HUES64 (cell line): ENCODE results near the gene CCDC24.
A peak's percentile ranks its signal among the peaks of the same experiment; 100 is the strongest.

Experiments used
- H3K27ac ChIP-seq: 2 replicates; pipeline ENCODE4 v1.7.0; 2013; ENCODE audit warnings: low read depth, low read length, inconsistent platforms
- H3K27me3 ChIP-seq: 2 replicates; pipeline ENCODE4 v1.6.1; 2013; ENCODE audit warnings: mild to moderate bottlenecking, low read length; ENCODE audit not compliant: insufficient read depth
- H3K36me3 ChIP-seq: 2 replicates; pipeline ENCODE4 v1.6.1; 2013; ENCODE audit warnings: mild to moderate bottlenecking, low read length; ENCODE audit not compliant: insufficient read depth
- H3K4me1 ChIP-seq: 2 replicates; pipeline ENCODE4 v1.6.1; 2013; ENCODE audit warnings: mild to moderate bottlenecking, low read length, moderate library complexity; ENCODE audit not compliant: insufficient read depth
- H3K4me3 ChIP-seq: 2 replicates; pipeline ENCODE4 v1.5.1; 2013; ENCODE audit warnings: mild to moderate bottlenecking, low read length, moderate library complexity
- H3K9ac ChIP-seq: 2 replicates; pipeline ENCODE4 v1.6.1; 2013; ENCODE audit warnings: mild to moderate bottlenecking, low read depth, low read length
- H3K9me3 ChIP-seq: 2 replicates; pipeline ENCODE4 v1.6.1; 2013; ENCODE audit warnings: low read depth, low read length; ENCODE audit not compliant: insufficient read depth
- WGBS: fragments of 150-250, 120-280 bp; methylation state at CpG from one replicate; pipeline ENCODE4 v1.1.7; 2013; ENCODE audit warnings: missing lambda C conversion rate; 5-methylcytosine and 5-hydroxymethylcytosine counted together

Gene CCDC24

GRCh38 chr1:44019466-44019948, 28.1 kb downstream of the CCDC24 start:
- Histone ChIP-seq H3K27ac (no peak overlapping the region), H3K9me3 (no peaks in the 10 kb centered on the region), H3K4me1 (no peaks in the 10 kb centered on the region), H3K36me3 (peaks cover 22% of the 10 kb centered on the region), H3K4me3 (no peak overlapping the region), H3K9ac (no peak overlapping the region), H3K27me3 (no peaks in the 10 kb centered on the region)
- WGBS = 78% methylated on average over 13 of the region's 13 CpGs

GRCh38 chr1:44020464-44020863, 29.1 kb downstream of the CCDC24 start:
- Histone ChIP-seq H3K9me3 (no peaks in the 10 kb centered on the region), H3K4me3 (no peak overlapping the region), H3K27ac (no peak overlapping the region), H3K9ac (no peak overlapping the region), H3K36me3 (peaks cover 22% of the 10 kb centered on the region), H3K4me1 (no peaks in the 10 kb centered on the region), H3K27me3 (no peaks in the 10 kb centered on the region)
- 89% methylated on average over 6 of the region's 6 CpGs for WGBS

GRCh38 chr1:44021156-44021555, 29.8 kb downstream of the CCDC24 start:
- no peaks in the 10 kb centered on the region for H3K9me3 ChIP-seq
- no peak overlapping the region for H3K9ac ChIP-seq
- peaks cover 22% of the 10 kb centered on the region for H3K36me3 ChIP-seq
- WGBS = 89% methylated on average over 8 of the region's 8 CpGs
- H3K27me3 ChIP-seq = no peaks in the 10 kb centered on the region
- no peak overlapping the region for H3K27ac ChIP-seq
- no peak overlapping the region for H3K4me3 ChIP-seq
- H3K4me1 ChIP-seq = peaks cover 3% of the 10 kb centered on the region; the same call in 1 of the 2 replicates

GRCh38 chr1:44021581-44022321, 30.4 kb downstream of the CCDC24 start:
- Histone ChIP-seq H3K27ac (no peak overlapping the region), H3K27me3 (no peaks in the 10 kb centered on the region), H3K9ac (no peak overlapping the region), H3K4me1 (peaks cover 3% of the 10 kb centered on the region; the same call in 1 of the 2 replicates), H3K36me3 (peaks cover 22% of the 10 kb centered on the region), H3K9me3 (no peaks in the 10 kb centered on the region), H3K4me3 (no peak overlapping the region)
- WGBS = 92% methylated on average over 10 of the region's 10 CpGs

GRCh38 chr1:44024031-44024902, 32.9 kb downstream of the CCDC24 start:
- Histone ChIP-seq H3K4me3 (no peak overlapping the region), H3K4me1 (peaks cover 4% of the 10 kb centered on the region), H3K27ac (no peak overlapping the region), H3K36me3 (peaks cover 18% of the 10 kb centered on the region), H3K9ac (no peak overlapping the region), H3K9me3 (no peaks in the 10 kb centered on the region), H3K27me3 (no peaks in the 10 kb centered on the region)
- WGBS = 94% methylated on average over 14 of the region's 14 CpGs

GRCh38 chr1:44024903-44025525, 33.6 kb downstream of the CCDC24 start:
- Histone ChIP-seq H3K27me3 (no peaks in the 10 kb centered on the region), H3K4me1 (peaks cover 8% of the 10 kb centered on the region), H3K4me3 (no peak overlapping the region), H3K36me3 (peaks cover 18% of the 10 kb centered on the region), H3K9me3 (no peaks in the 10 kb centered on the region), H3K9ac (no peak overlapping the region), H3K27ac (no peak overlapping the region)
- WGBS = 94% methylated on average over 13 of the region's 13 CpGs

GRCh38 chr1:44025816-44026215, 34.4 kb downstream of the CCDC24 start:
- WGBS = 81% methylated on average over 3 of the region's 3 CpGs
- Histone ChIP-seq H3K9me3 (no peaks in the 10 kb centered on the region), H3K27me3 (no peaks in the 10 kb centered on the region), H3K4me1 (peaks cover 8% of the 10 kb centered on the region), H3K9ac (no peak overlapping the region), H3K27ac (no peak overlapping the region), H3K36me3 (peaks cover 12% of the 10 kb centered on the region), H3K4me3 (no peak overlapping the region)

- WGBS = 94% methylated on average over 3 of the region's 3 CpGs
- no peaks in the 10 kb centered on the region for H3K9me3 ChIP-seq
- no peak overlapping the region for H3K4me3 ChIP-seq
- H3K27me3 ChIP-seq = no peaks in the 10 kb centered on the region
- no peak overlapping the region for H3K27ac ChIP-seq
- H3K9ac ChIP-seq = no peak overlapping the region
- H3K4me1 ChIP-seq = peaks cover 14% of the 10 kb centered on the region
- peaks cover 6% of the 10 kb centered on the region for H3K36me3 ChIP-seq
These were observed 35.9 kb downstream of the CCDC24 start for GRCh38 chr1:44027320-44027719.

- Histone ChIP-seq H3K9ac (peak overlapping the region; percentile 79), H3K9me3 (no peaks in the 10 kb centered on the region), H3K4me1 (peaks cover 18% of the 10 kb centered on the region), H3K36me3 (no peaks in the 10 kb centered on the region), H3K27ac (no peak overlapping the region), H3K27me3 (no peaks in the 10 kb centered on the region), H3K4me3 (peak overlapping the region; percentile 65)
- WGBS = 40% methylated on average over 17 of the region's 17 CpGs
These were observed 38.0 kb downstream of the CCDC24 start for GRCh38 chr1:44029260-44029910.

- Histone ChIP-seq H3K9ac (peak overlapping the region; percentile 89), H3K27me3 (no peaks in the 10 kb centered on the region), H3K36me3 (no peaks in the 10 kb centered on the region), H3K4me3 (peak overlapping the region; percentile 65), H3K27ac (peak overlapping the region; percentile 54; the same call in 1 of the 2 replicates), H3K9me3 (no peaks in the 10 kb centered on the region), H3K4me1 (peaks cover 18% of the 10 kb centered on the region)
- under 1% methylated on average over 75 of the region's 75 CpGs for WGBS
These were observed 38.7 kb downstream of the CCDC24 start for GRCh38 chr1:44029911-44030604.
